Measurements from ENCODE around the gene SIAH3.

Gene SIAH3

DNA sequence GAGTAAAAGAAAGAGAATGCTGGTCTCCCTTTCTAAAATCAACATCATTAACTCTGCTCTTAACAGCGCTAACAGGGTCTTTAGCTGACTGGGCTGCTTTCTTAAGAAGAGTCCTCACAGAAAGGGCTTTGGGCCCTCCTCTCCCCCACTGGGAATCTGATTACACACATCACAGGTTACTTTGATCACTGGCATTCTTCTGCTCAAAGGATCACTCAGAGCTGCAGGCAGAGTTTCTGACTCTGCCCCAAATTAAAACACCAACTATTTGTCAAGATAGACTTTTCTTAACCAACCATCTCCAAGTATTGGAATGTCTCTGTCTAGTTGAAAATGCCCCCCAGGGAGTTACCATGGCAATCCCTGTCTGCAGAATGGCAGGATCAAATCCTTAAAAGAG lies 31.1 kb upstream of the SIAH3 start:
- Histone ChIP-seq H3K79me2 (ENCODE audit: low read length) (no peaks in the 10 kb centered on the region), H3K9ac (ENCODE audit: low read length) (no peak overlapping the region), H3K27me3 (replicated peaks; ENCODE audit: insufficient read depth, low read length) (no peaks in the 10 kb centered on the region), H3K36me3 (replicated peaks; ENCODE audit: insufficient read depth, low read length) (no peaks in the 10 kb centered on the region), H4K20me1 (ENCODE audit: insufficient read depth, low read length) (no peaks in the 10 kb centered on the region), H3K27ac (ENCODE audit: low read length) (no peak overlapping the region), H3K4me1 (ENCODE audit: low read length) (no peaks in the 10 kb centered on the region), H2AFZ (ENCODE audit: low read length) (no peak overlapping the region), H3K4me3 (ENCODE audit: low read length) (no peak overlapping the region), H3K9me3 (replicated peaks; ENCODE audit: insufficient read depth, low read length) (no peaks in the 10 kb centered on the region), H3K9me2 (replicated peaks; ENCODE audit: insufficient read depth, low read length) (no peaks in the 10 kb centered on the region), H3F3A (ENCODE audit: insufficient read depth, low read length) (no peaks in the 10 kb centered on the region), H3K4me2 (ENCODE audit: low read depth, low read length) (no peak overlapping the region)
- no peak for DNase-seq
- TF ChIP-seq, protein P1, sequence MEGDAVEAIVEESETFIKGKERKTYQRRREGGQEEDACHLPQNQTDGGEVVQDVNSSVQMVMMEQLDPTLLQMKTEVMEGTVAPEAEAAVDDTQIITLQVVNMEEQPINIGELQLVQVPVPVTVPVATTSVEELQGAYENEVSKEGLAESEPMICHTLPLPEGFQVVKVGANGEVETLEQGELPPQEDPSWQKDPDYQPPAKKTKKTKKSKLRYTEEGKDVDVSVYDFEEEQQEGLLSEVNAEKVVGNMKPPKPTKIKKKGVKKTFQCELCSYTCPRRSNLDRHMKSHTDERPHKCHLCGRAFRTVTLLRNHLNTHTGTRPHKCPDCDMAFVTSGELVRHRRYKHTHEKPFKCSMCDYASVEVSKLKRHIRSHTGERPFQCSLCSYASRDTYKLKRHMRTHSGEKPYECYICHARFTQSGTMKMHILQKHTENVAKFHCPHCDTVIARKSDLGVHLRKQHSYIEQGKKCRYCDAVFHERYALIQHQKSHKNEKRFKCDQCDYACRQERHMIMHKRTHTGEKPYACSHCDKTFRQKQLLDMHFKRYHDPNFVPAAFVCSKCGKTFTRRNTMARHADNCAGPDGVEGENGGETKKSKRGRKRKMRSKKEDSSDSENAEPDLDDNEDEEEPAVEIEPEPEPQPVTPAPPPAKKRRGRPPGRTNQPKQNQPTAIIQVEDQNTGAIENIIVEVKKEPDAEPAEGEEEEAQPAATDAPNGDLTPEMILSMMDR (IDR thresholded peaks at IDR 0.05; ENCODE audit: low read length), result no peak
- TF ChIP-seq EZH2phosphoT487 (IDR thresholded peaks at IDR 0.05; ENCODE audit: low read length), result no peak
- no peak for TF ChIP-seq EZH2 (optimal IDR thresholded peaks at IDR 0.05; ENCODE audit: low read depth, low read length)

DNA sequence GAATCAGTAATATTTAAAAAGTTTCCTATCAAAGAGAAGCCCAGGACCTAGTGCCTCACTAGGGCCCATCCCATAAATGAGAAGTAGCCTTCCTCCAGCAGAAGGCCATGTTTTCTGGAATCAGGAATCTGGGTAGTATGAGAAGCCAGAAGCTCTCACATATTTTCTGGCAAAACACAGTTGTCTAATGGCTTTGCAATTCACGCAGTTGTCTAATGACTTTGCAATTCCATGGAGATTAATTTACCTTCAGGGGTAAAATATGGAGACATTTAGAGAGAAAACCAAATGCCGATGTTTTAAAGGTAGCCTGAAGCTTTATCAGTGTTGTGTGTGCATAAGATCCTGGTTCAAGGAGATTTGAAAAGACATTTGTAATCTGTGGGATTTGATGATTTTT lies 29.8 kb upstream of the SIAH3 start:
- no peaks in the 10 kb centered on the region for H4K20me1 ChIP-seq (ENCODE audit: insufficient read depth, low read length)
- H3K27me3 ChIP-seq (replicated peaks; ENCODE audit: insufficient read depth, low read length), result no peaks in the 10 kb centered on the region
- no peaks in the 10 kb centered on the region for H3F3A ChIP-seq (ENCODE audit: insufficient read depth, low read length)
- H3K4me1 ChIP-seq (ENCODE audit: low read length), result no peaks in the 10 kb centered on the region
- H3K4me3 ChIP-seq (ENCODE audit: low read length), result no peak overlapping the region
- H3K36me3 ChIP-seq (replicated peaks; ENCODE audit: insufficient read depth, low read length), result no peaks in the 10 kb centered on the region
- no peak overlapping the region for H3K4me2 ChIP-seq (ENCODE audit: low read depth, low read length)
- no peak for DNase-seq
- H3K9me2 ChIP-seq (replicated peaks; ENCODE audit: insufficient read depth, low read length), result no peaks in the 10 kb centered on the region
- H3K79me2 ChIP-seq (ENCODE audit: low read length), result no peaks in the 10 kb centered on the region
- no peak overlapping the region for H2AFZ ChIP-seq (ENCODE audit: low read length)
- no peaks in the 10 kb centered on the region for H3K9me3 ChIP-seq (replicated peaks; ENCODE audit: insufficient read depth, low read length)
- H3K27ac ChIP-seq (ENCODE audit: low read length), result no peak overlapping the region
- no peak for TF ChIP-seq EZH2 (optimal IDR thresholded peaks at IDR 0.05; ENCODE audit: low read depth, low read length)
- TF ChIP-seq, protein P1 (IDR thresholded peaks at IDR 0.05; ENCODE audit: low read length), result no peak
- TF ChIP-seq EZH2phosphoT487 (IDR thresholded peaks at IDR 0.05; ENCODE audit: low read length), result no peak
- H3K9ac ChIP-seq (ENCODE audit: low read length), result no peak overlapping the region

DNA sequence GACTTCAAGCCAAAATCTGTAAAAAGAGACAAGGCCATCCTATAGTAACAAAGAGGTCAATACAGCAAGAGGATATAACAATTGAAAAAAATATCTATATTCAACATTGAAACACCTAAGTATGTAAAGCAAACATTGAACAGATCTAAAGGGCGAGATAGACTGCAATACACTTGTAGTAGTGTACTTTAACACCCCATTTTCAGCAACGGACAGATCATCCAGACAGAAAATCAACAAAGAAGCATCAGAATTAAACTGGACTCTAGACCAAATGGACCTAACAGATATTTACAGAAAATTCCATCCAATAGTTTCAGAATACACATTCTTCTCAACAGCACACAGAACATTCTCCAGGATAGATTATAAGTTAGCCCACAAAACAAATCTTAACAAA lies 28.7 kb upstream of the SIAH3 start:
- Histone ChIP-seq H3K27ac (ENCODE audit: low read length) (no peak overlapping the region), H3K79me2 (ENCODE audit: low read length) (no peaks in the 10 kb centered on the region), H3K9me2 (replicated peaks; ENCODE audit: insufficient read depth, low read length) (no peaks in the 10 kb centered on the region), H3K27me3 (replicated peaks; ENCODE audit: insufficient read depth, low read length) (no peaks in the 10 kb centered on the region), H4K20me1 (ENCODE audit: insufficient read depth, low read length) (no peaks in the 10 kb centered on the region), H3K4me2 (ENCODE audit: low read depth, low read length) (no peak overlapping the region), H3K4me1 (ENCODE audit: low read length) (no peaks in the 10 kb centered on the region), H3K9ac (ENCODE audit: low read length) (no peak overlapping the region), H3K36me3 (replicated peaks; ENCODE audit: insufficient read depth, low read length) (no peaks in the 10 kb centered on the region), H2AFZ (ENCODE audit: low read length) (no peak overlapping the region), H3K9me3 (replicated peaks; ENCODE audit: insufficient read depth, low read length) (no peaks in the 10 kb centered on the region), H3K4me3 (ENCODE audit: low read length) (no peak overlapping the region), H3F3A (ENCODE audit: insufficient read depth, low read length) (no peaks in the 10 kb centered on the region)
- no peak for DNase-seq
- TF ChIP-seq EZH2phosphoT487 (IDR thresholded peaks at IDR 0.05; ENCODE audit: low read length), result no peak
- TF ChIP-seq, protein P1 (IDR thresholded peaks at IDR 0.05; ENCODE audit: low read length), result no peak
- TF ChIP-seq EZH2 (optimal IDR thresholded peaks at IDR 0.05; ENCODE audit: low read depth, low read length), result no peak
